Fibroblast of lung (primary cell): ENCODE results near the gene MROH7. TPM values are rescaled to one million over a fixed set of nuclear protein-coding genes. Genes with fewer than 3 reads are reported as not detected.
"Not testable (repeated sequence)": the region's sequence is repeated elsewhere in the genome, so short reads cannot be mapped to it uniquely, and the experiment has no call there.

Source experiments
- DNase-seq, 2 donors: peaks; one replicate each; pipeline versions ENCODE4 v3.0.0 to v3.0.0-alpha.2; 2010; ENCODE audit warnings: low read depth in 2 of 2
- H2AFZ ChIP-seq: 2 replicates; pipeline ENCODE4 v1.5.1; 2012; ENCODE audit warnings: low read length, control low read depth, inconsistent platforms
- H3K27ac ChIP-seq: 2 replicates; pipeline ENCODE4 v1.5.1; 2011; ENCODE audit warnings: low read length, control low read depth; ENCODE audit not compliant: insufficient read depth
- H3K27me3 ChIP-seq: 2 replicates; pipeline ENCODE4 v1.5.1; 2011; ENCODE audit warnings: mild to moderate bottlenecking, low read length; ENCODE audit not compliant: control insufficient read depth, insufficient read depth
- H3K36me3 ChIP-seq: 2 replicates; pipeline ENCODE4 v1.5.1; 2011; ENCODE audit warnings: low read length; ENCODE audit not compliant: control insufficient read depth, insufficient read depth
- H3K4me1 ChIP-seq: 2 replicates; pipeline ENCODE4 v1.5.1; 2011; ENCODE audit warnings: low read length; ENCODE audit not compliant: control insufficient read depth, insufficient read depth; ENCODE audit errors: extremely low read depth
- H3K4me2 ChIP-seq: 2 replicates; pipeline ENCODE4 v1.5.1; 2011; ENCODE audit warnings: low read length, control low read depth; ENCODE audit not compliant: insufficient read depth; ENCODE audit errors: extremely low read depth
- H3K4me3 ChIP-seq, 4 experiments: fragments of 200-600 bp in 1 of 4; sonication (generic) in 1 of 4; replicated peaks in 1 of 4; 2 replicates each; pipeline ENCODE4 v1.5.1; 2011 to 2016; ENCODE audit warnings: low read length in 4 of 4, low read depth in 3 of 4, mild to moderate bottlenecking in 3 of 4, control low read depth in 2 of 4, inconsistent platforms in 1 of 4, mixed read lengths in 1 of 4; ENCODE audit not compliant: insufficient read depth in 1 of 4; ENCODE audit errors: control extremely low read depth in 1 of 4
- H3K79me2 ChIP-seq: 2 replicates; pipeline ENCODE4 v1.5.1; 2012; ENCODE audit warnings: mild to moderate bottlenecking, low read length, inconsistent platforms; ENCODE audit not compliant: control insufficient read depth, insufficient read depth
- H3K9ac ChIP-seq: 2 replicates; pipeline ENCODE4 v1.5.1; 2011; ENCODE audit warnings: mild to moderate bottlenecking, low read length, control low read depth; ENCODE audit not compliant: insufficient read depth
- H3K9me3 ChIP-seq: 2 replicates; pipeline ENCODE4 v1.5.1; 2012; ENCODE audit warnings: low read depth, low read length; ENCODE audit not compliant: control insufficient read depth, insufficient read depth
- H4K20me1 ChIP-seq: 2 replicates; pipeline ENCODE4 v1.5.1; 2011; ENCODE audit warnings: low read length; ENCODE audit not compliant: control insufficient read depth, insufficient read depth; ENCODE audit errors: extremely low read depth
- EZH2 ChIP-seq: IDR thresholded peaks from 2 replicates; pipeline ENCODE4 v1.5.1; 2012; ENCODE audit warnings: low read length, control low read depth, mild to moderate bottlenecking; ENCODE audit errors: missing control alignments
- polyA plus RNA-seq, 2 donors: library from polyadenylated mRNA; depleted of rRNA in 1 of 2; stranded (reverse) in 1 of 2; unstranded in 1 of 2; fragments of >200 nt; gene quantifications; 2 replicates each; pipeline ENCODE4 v1.2.1, GENCODE V29; 2011 to 2012; ENCODE audit warnings: missing spikeins in 1 of 2
- total RNA-seq: library from RNA; depleted of rRNA; stranded (reverse); fragments of >200 nt; gene quantifications from 2 replicates; pipeline ENCODE4 v1.2.1, GENCODE V29; 2014
- TF ChIP-seq, protein P1 (sequence below), 2 donors: IDR thresholded peaks in 1 of 2; conservative IDR thresholded peaks in 1 of 2; 1 replicate in 1 of 2; 2 replicates in 1 of 2; pipeline ENCODE4 v1.5.1; 2011 to 2012; ENCODE audit warnings: low read length in 2 of 2, control low read depth in 1 of 2, inconsistent platforms in 1 of 2, low read depth in 1 of 2, mild to moderate bottlenecking in 1 of 2

MROH7 gene
- total and polyA plus RNA-seq, 2 donors (not counting 1 experiment from before 2014, with no cell fraction given) = 0.01 to 0.33 TPM

DNA sequence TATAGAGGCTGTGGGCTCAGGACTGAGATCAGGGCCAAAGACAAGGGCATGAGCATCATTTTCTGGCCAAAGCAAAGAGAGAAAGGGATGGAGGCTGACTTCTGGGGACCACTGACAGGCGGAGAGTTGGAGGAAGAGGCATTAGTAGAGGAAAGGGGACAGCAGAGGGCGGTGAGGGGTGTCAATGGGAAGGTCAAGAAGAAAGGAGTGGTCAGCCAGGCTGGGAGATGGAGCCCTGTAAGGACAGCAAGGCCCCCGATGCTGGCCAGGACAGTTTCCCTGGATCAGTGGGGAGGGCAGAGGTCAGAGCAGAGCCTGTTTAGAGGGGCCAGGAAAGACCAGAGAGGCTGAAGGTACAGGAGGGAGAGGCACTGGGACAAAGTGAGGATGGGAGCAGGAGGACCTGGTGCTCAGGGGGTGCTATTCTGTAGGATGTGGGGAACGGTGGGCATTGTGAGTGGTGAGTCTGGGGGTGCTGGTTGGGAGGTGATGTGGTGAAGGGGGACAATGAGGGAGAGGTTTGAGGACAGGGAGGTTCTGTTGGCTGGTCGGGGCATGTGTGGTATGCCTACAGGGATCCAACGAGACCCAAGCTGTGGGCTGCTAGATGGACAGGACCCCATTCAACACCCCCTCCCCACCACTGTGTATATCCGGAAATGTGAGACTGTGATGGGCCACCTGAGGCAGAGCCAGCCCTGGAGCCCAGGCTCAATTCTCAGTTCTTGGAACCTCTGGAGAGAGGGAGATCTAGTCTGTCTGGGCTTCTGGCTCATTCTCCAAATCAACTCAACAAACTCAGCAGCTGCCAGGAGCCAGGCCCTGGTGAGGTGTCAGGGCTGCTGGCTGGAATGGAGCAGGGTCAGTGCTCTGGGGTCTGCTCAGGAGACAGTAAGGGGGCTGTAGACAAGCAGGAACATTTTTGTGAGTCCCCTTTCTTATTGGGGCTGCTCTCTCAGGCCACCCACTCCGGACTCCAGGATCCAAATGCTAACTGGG, 16.8 kb upstream of the MROH7 start:
- Histone ChIP-seq H3K27me3 (peaks cover 2% of the 10 kb centered on the region), H3K9me3 (no peaks in the 10 kb centered on the region), H2AFZ (no peak overlapping the region), H3K79me2 (no peaks in the 10 kb centered on the region), H3K4me1 (no peaks in the 10 kb centered on the region), H3K4me2 (no peak overlapping the region), H4K20me1 (no peaks in the 10 kb centered on the region), H3K27ac (no peak overlapping the region), H3K9ac (no peak overlapping the region), H3K4me3 (no peak overlapping the region), H3K36me3 (no peaks in the 10 kb centered on the region)
- no peak for DNase-seq
- TF ChIP-seq, protein P1, sequence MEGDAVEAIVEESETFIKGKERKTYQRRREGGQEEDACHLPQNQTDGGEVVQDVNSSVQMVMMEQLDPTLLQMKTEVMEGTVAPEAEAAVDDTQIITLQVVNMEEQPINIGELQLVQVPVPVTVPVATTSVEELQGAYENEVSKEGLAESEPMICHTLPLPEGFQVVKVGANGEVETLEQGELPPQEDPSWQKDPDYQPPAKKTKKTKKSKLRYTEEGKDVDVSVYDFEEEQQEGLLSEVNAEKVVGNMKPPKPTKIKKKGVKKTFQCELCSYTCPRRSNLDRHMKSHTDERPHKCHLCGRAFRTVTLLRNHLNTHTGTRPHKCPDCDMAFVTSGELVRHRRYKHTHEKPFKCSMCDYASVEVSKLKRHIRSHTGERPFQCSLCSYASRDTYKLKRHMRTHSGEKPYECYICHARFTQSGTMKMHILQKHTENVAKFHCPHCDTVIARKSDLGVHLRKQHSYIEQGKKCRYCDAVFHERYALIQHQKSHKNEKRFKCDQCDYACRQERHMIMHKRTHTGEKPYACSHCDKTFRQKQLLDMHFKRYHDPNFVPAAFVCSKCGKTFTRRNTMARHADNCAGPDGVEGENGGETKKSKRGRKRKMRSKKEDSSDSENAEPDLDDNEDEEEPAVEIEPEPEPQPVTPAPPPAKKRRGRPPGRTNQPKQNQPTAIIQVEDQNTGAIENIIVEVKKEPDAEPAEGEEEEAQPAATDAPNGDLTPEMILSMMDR (conservative IDR thresholded peaks at IDR 0.05 in 1 of 2, IDR thresholded peaks at IDR 0.05 in 1 of 2; ENCODE audit: low read depth in 1 of 2, low read length in 2 of 2) = no peak
- no peak for TF ChIP-seq EZH2

DNA sequence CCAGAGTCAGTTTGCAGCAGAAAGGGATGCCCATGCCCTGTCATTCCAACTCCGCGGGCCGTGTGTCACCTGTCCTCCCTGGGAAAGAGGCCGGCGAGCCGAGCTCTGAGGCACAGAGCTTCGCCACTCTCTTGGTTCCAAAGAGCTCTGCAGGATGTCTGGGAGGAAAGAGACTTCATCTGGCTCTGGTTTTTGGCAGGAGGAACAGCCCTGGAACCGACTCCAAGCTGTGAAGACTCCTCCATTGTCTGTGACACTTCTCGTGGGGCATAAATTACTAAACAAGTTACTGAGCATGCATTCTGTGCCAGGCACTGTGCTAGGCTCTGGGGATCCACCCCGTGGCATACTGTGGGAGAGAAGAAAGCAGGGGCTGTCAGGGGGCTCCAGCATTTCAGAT, 14.4 kb upstream of the MROH7 start:
- H3K27ac ChIP-seq = no peak overlapping the region
- H3K9me3 ChIP-seq = no peaks in the 10 kb centered on the region
- no peaks in the 10 kb centered on the region for H3K79me2 ChIP-seq
- no peaks in the 10 kb centered on the region for H3K36me3 ChIP-seq
- H3K4me1 ChIP-seq = no peaks in the 10 kb centered on the region
- no peak overlapping the region for H3K9ac ChIP-seq
- H3K4me2 ChIP-seq = no peak overlapping the region
- no peak overlapping the region for H2AFZ ChIP-seq
- H3K4me3 ChIP-seq = no peak overlapping the region
- no peaks in the 10 kb centered on the region for H4K20me1 ChIP-seq
- no peak for TF ChIP-seq EZH2
- TF ChIP-seq, protein P1 (conservative IDR thresholded peaks at IDR 0.05 in 1 of 2, IDR thresholded peaks at IDR 0.05 in 1 of 2; ENCODE audit: low read depth in 1 of 2, low read length in 2 of 2) = no peak
- no peak for DNase-seq
- H3K27me3 ChIP-seq = peaks cover 2% of the 10 kb centered on the region

DNA sequence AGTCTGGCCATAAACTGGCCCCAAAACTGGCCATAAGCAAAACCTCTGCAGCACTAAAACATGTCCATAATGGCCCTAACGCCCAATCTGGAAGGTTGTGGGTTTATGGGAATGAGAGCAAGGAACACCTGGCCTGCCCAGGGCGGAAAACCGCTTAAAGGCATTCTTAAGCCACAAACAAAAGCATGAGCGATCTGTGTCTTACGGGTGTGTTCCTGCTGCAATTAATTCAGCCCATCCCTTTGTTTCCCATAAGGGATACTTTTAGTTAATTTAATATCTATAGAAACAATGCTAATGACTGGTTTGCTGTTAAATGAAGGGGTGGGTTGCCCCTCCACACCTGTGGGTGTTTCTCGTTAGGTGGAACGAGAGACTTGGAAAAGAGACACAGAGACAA, 5.8 kb upstream of the MROH7 start:
- not testable (repeated sequence) for H4K20me1 ChIP-seq, H3K27ac ChIP-seq, H3K4me1 ChIP-seq, H3K79me2 ChIP-seq, H3K4me2 ChIP-seq, H3K36me3 ChIP-seq, H3K9me3 ChIP-seq, DNase-seq, H3K9ac ChIP-seq, H2AFZ ChIP-seq, H3K27me3 ChIP-seq, H3K4me3 ChIP-seq

DNA sequence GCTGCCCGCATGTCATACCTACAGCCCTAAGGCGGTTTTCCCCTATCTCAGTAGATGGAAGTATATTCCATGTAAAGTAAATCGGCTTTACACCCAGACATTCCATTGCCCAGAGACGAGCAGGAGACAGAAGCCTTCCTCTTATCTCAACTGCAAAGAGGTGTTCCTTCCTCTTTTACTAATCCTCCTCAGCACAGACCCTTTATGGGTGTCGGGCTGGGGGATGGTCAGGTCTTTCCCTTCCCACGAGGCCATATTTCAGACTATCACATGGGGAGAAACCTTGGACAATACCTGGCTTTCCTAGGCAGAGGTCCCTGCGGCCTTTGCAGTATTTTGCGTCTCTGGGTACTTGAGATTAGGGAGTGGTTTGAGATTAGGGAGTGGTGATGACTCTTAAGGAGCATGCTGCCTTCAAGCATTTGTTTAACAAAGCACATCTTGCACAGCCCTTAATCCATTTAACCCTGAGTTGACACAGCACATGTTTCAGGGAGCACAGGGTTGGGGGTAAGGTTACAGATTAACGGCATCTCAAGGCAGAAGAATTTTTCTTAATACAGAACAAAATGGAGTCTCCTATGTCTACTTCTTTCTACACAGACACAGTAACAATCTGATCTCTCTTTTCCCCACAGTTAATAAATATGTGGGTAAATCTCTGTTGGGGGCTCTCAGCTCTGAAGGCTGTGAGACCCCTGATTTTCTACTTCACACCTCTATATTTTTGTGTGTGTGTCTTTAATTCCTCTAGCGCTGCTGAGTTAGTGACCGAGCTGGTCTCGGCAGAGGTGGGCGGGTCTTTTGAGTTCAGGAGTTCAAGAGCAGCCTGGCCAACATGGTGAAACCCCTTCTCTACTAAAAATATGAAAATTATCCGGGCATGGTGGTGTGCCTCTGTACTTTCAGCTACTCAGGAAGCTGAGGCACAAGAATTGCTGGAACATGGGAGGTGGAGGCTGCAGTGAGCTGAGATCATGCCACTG, 4.8 kb upstream of the MROH7 start:
- H3K4me3 ChIP-seq, H3K36me3 ChIP-seq, H3K9me3 ChIP-seq, H3K9ac ChIP-seq, H3K27me3 ChIP-seq, H3K4me2 ChIP-seq, DNase-seq, H2AFZ ChIP-seq, H3K79me2 ChIP-seq, H4K20me1 ChIP-seq, H3K4me1 ChIP-seq, H3K27ac ChIP-seq: not testable (repeated sequence)
